Measurements from ENCODE around the gene SCAND1. TPM values are rescaled to one million over a fixed set of nuclear protein-coding genes. Genes with fewer than 3 reads are reported as not detected.

Gene SCAND1
- total RNA-seq, 1 experiment from 2014 or later: 95.2 TPM

DNA sequence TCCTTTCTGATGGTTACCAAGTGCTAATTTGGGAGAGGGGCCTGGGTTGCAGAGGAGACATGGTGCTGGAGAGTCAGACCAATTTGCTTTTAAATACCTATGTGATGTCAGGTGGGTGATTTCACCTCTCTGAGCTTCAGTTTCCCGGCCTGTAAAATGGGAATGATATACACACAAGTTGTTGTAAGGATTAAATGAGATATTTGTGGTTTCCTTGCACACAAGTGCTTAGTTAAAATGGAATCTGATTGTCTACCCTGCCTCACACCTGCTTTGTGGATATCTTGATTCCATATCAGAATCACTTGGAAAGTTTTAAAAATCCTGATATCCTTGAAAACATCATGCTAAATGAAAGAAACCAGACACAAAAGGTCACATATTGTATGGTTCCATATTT is 44.5 kb downstream of the SCAND1 start:
- no peaks in the 10 kb centered on the region for H3K9me3 ChIP-seq (ENCODE audit: low read depth, low read length, poor library complexity, severe bottlenecking)
- no peak for DNase-seq (ENCODE audit: low spot score)
- H3K27me3 ChIP-seq (replicated peaks; ENCODE audit: insufficient read depth, low read depth, low read length, poor library complexity): no peaks in the 10 kb centered on the region
- TF ChIP-seq, protein P1, sequence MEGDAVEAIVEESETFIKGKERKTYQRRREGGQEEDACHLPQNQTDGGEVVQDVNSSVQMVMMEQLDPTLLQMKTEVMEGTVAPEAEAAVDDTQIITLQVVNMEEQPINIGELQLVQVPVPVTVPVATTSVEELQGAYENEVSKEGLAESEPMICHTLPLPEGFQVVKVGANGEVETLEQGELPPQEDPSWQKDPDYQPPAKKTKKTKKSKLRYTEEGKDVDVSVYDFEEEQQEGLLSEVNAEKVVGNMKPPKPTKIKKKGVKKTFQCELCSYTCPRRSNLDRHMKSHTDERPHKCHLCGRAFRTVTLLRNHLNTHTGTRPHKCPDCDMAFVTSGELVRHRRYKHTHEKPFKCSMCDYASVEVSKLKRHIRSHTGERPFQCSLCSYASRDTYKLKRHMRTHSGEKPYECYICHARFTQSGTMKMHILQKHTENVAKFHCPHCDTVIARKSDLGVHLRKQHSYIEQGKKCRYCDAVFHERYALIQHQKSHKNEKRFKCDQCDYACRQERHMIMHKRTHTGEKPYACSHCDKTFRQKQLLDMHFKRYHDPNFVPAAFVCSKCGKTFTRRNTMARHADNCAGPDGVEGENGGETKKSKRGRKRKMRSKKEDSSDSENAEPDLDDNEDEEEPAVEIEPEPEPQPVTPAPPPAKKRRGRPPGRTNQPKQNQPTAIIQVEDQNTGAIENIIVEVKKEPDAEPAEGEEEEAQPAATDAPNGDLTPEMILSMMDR (conservative IDR thresholded peaks at IDR 0.05; ENCODE audit: low read depth, low read length): no peak
- no peak for TF ChIP-seq EZH2 (IDR thresholded peaks at IDR 0.05; ENCODE audit: borderline replicate concordance, low read depth, low read length, poor library complexity, severe bottlenecking)
- no TSS peak for BruUV-seq (replicated peaks)
- no peak overlapping the region for H3K27ac ChIP-seq (ENCODE audit: low read depth, low read length, poor library complexity, severe bottlenecking)
- intact Hi-C loops (cut with micrococcal nuclease; ENCODE audit: unreplicated experiment): no loop called here
- CTCF ChIA-PET: no interaction called here
- no peak overlapping the region for H3K4me3 ChIP-seq (ENCODE audit: low read depth, low read length, poor library complexity, severe bottlenecking)
- peaks cover 11% of the 10 kb centered on the region for H3K36me3 ChIP-seq (ENCODE audit: insufficient read depth, low read length, poor library complexity, severe bottlenecking)
- no peaks in the 10 kb centered on the region for H3K4me1 ChIP-seq (ENCODE audit: insufficient read depth, low read length, poor library complexity, severe bottlenecking)
- POLR2A ChIA-PET (ENCODE audit: low non-redundant PET): no interaction called here

DNA sequence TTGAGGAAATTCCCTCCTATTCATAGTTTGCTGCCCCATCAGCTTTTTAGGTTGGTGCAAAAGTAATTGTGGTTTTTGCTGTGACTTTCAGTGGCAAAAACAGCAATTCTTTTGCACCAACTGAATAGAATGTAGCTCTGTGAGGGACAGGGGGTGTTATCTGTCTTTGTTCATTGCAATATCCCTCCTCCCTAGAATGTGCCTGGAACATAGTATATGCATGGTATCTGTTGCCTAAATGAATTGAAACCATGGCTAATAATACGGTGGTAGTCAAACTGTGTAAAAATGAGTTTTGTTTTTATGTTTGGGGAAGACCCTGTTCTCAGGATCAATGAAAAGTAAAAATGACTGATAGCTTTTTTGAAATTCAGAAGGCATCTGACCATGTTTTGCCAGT is 45.1 kb downstream of the SCAND1 start:
- Histone ChIP-seq H3K4me1 (ENCODE audit: insufficient read depth, low read length, poor library complexity, severe bottlenecking) (no peaks in the 10 kb centered on the region), H3K27me3 (replicated peaks; ENCODE audit: insufficient read depth, low read depth, low read length, poor library complexity) (no peaks in the 10 kb centered on the region), H3K36me3 (ENCODE audit: insufficient read depth, low read length, poor library complexity, severe bottlenecking) (peaks cover 7% of the 10 kb centered on the region), H3K9me3 (ENCODE audit: low read depth, low read length, poor library complexity, severe bottlenecking) (no peaks in the 10 kb centered on the region), H3K27ac (ENCODE audit: low read depth, low read length, poor library complexity, severe bottlenecking) (no peak overlapping the region), H3K4me3 (ENCODE audit: low read depth, low read length, poor library complexity, severe bottlenecking) (no peak overlapping the region)
- no peak for DNase-seq (ENCODE audit: low spot score)
- ChIA-PET POLR2A (ENCODE audit: low non-redundant PET) (no interaction called here), CTCF (no interaction called here)
- no TSS peak for BruUV-seq (replicated peaks)
- intact Hi-C loops (cut with micrococcal nuclease; ENCODE audit: unreplicated experiment): no loop called here
- TF ChIP-seq, protein P1 (conservative IDR thresholded peaks at IDR 0.05; ENCODE audit: low read depth, low read length): no peak
- no peak for TF ChIP-seq EZH2 (IDR thresholded peaks at IDR 0.05; ENCODE audit: borderline replicate concordance, low read depth, low read length, poor library complexity, severe bottlenecking)

DNA sequence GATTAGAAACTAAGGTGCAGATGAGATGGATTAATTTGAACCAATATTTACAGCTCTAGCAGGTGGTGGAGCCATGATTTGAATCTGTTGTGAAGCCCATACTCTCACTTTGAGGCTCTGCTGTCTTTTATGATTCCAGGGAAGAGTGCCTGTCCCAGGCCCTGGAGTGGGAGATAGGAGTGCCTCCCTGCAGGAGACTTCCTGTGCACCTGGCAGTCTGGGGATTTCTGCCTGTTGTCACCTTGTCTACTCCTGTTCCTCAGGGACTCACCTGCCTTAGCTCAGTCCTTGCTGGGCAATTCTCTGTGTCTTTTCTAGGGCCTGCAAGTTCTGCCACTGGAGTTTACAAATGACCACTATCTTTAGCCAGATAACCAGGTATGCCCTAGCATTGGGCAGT is 46.3 kb downstream of the SCAND1 start:
- H3K4me3 ChIP-seq (ENCODE audit: low read depth, low read length, poor library complexity, severe bottlenecking): no peak overlapping the region
- no peak for DNase-seq (ENCODE audit: low spot score)
- TF ChIP-seq EZH2 (IDR thresholded peaks at IDR 0.05; ENCODE audit: borderline replicate concordance, low read depth, low read length, poor library complexity, severe bottlenecking): no peak
- TF ChIP-seq, protein P1 (conservative IDR thresholded peaks at IDR 0.05; ENCODE audit: low read depth, low read length): no peak
- intact Hi-C loops (cut with micrococcal nuclease; ENCODE audit: unreplicated experiment): no loop called here
- CTCF ChIA-PET: no interaction called here
- POLR2A ChIA-PET (ENCODE audit: low non-redundant PET): no interaction called here
- no TSS peak for BruUV-seq (replicated peaks)
- H3K4me1 ChIP-seq (ENCODE audit: insufficient read depth, low read length, poor library complexity, severe bottlenecking): no peaks in the 10 kb centered on the region
- H3K36me3 ChIP-seq (ENCODE audit: insufficient read depth, low read length, poor library complexity, severe bottlenecking): no peaks in the 10 kb centered on the region
- no peak overlapping the region for H3K27ac ChIP-seq (ENCODE audit: low read depth, low read length, poor library complexity, severe bottlenecking)
- H3K27me3 ChIP-seq (replicated peaks; ENCODE audit: insufficient read depth, low read depth, low read length, poor library complexity): no peaks in the 10 kb centered on the region
- H3K9me3 ChIP-seq (ENCODE audit: low read depth, low read length, poor library complexity, severe bottlenecking): no peaks in the 10 kb centered on the region

All from A673 (cell line).